ENCODE measurements around the gene BMP7. TPM values are rescaled to one million over a fixed set of nuclear protein-coding genes. Genes with fewer than 3 reads are reported as not detected.

BMP7 gene
- total and polyA plus RNA-seq, 2 of the 13 experiments (the other 11 are each of a cell fraction or from before 2014, with no cell fraction given): not detected

DNA sequence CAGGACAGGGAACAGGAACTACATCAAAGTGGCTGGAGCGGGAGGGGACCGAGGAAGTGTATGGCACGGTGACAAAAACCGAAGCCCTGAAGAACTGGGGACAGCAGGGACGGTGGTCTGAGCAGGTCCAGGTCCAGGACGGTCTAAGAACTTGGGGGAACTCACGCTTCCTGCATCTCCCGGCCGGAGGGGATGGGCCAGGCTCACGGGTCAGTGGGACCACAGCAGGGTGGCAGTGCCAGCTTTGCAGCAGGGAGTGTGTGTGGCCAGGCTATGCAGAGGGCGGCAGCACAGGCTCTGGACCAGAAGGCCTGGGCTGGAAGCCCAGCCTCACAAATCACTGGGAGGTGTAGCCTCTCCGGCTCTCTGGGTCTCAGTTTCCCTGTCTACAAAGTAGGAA, 123.8 kb downstream of the BMP7 start:
- BruUV-seq (replicated peaks): no TSS peak
- in situ Hi-C loops (cut with HindIII; ENCODE audit: extremely low pct_ligation_motif_present, low pct_unique_long_range_greater_than_20kb) (no loop called here), intact Hi-C loops (cut with micrococcal nuclease; ENCODE audit: unreplicated experiment) (no loop called here)
- DNase-seq (ENCODE audit: low spot score) (no peak), FAIRE-seq (no peak), ATAC-seq (no peak)
- H3K27ac ChIP-seq (ENCODE audit: extremely low read length, insufficient read depth, low read length): no peak overlapping the region
- no peaks in the 10 kb centered on the region for H3K79me2 ChIP-seq (ENCODE audit: insufficient read depth, low read length)
- 31% methylated on average over 11 of the region's 12 CpGs for WGBS (ENCODE audit: low lambda C conversion rate)
- TF ChIP-seq ZNF629 (CRISPR knock-in tag; conservative IDR thresholded peaks at IDR 0.05) (no peak), PATZ1 (CRISPR knock-in tag; IDR thresholded peaks at IDR 0.05) (no peak), ZNF160 (CRISPR knock-in tag; IDR thresholded peaks at IDR 0.05) (no peak), RAD51 (IDR thresholded peaks at IDR 0.05; ENCODE audit: borderline replicate concordance) (no peak), ZNF12 (CRISPR knock-in tag; IDR thresholded peaks at IDR 0.05) (no peak), ZNF614 (CRISPR knock-in tag; IDR thresholded peaks at IDR 0.05; ENCODE audit: borderline replicate concordance) (no peak), ZC3H13 (CRISPR knock-in tag; IDR thresholded peaks at IDR 0.05) (no peak), KAT7 (CRISPR knock-in tag; IDR thresholded peaks at IDR 0.05; ENCODE audit: borderline replicate concordance) (no peak), GPBP1L1 (CRISPR knock-in tag; IDR thresholded peaks at IDR 0.05) (no peak), FLYWCH1 (CRISPR knock-in tag; IDR thresholded peaks at IDR 0.05) (no peak), ZFP36L2 (CRISPR knock-in tag; IDR thresholded peaks at IDR 0.05) (no peak), ZBTB46 (CRISPR knock-in tag; IDR thresholded peaks at IDR 0.05; ENCODE audit: borderline replicate concordance) (no peak), MIXL1 (CRISPR knock-in tag; IDR thresholded peaks at IDR 0.05) (no peak), REXO4 (CRISPR knock-in tag; IDR thresholded peaks at IDR 0.05; ENCODE audit: borderline replicate concordance) (no peak), ZNF816 (CRISPR knock-in tag; IDR thresholded peaks at IDR 0.05; ENCODE audit: borderline replicate concordance) (no peak)
- TF ChIP-seq, protein P1, sequence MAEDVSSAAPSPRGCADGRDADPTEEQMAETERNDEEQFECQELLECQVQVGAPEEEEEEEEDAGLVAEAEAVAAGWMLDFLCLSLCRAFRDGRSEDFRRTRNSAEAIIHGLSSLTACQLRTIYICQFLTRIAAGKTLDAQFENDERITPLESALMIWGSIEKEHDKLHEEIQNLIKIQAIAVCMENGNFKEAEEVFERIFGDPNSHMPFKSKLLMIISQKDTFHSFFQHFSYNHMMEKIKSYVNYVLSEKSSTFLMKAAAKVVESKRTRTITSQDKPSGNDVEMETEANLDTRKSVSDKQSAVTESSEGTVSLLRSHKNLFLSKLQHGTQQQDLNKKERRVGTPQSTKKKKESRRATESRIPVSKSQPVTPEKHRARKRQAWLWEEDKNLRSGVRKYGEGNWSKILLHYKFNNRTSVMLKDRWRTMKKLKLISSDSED (CRISPR knock-in tag; IDR thresholded peaks at IDR 0.05): no peak
- TF ChIP-seq, protein P2, sequence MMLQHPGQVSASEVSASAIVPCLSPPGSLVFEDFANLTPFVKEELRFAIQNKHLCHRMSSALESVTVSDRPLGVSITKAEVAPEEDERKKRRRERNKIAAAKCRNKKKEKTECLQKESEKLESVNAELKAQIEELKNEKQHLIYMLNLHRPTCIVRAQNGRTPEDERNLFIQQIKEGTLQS (CRISPR knock-in tag; IDR thresholded peaks at IDR 0.05): no peak
- H3K36me3 ChIP-seq (replicated peaks in 1 of 2; ENCODE audit: control insufficient read depth in 1 of 2, insufficient read depth in 2 of 2, low read length in 2 of 2): no peaks in the 10 kb centered on the region
- no peak overlapping the region for H2AFZ ChIP-seq (ENCODE audit: low read length)
- ChIA-PET POLR2A (no interaction called here), CTCF (ENCODE audit: low intra/inter-chr PET ratio, low total read pairs) (no interaction called here)
- H3K4me2 ChIP-seq (ENCODE audit: low read depth, low read length): no peak overlapping the region
- H3K27me3 ChIP-seq (ENCODE audit: control insufficient read depth in 1 of 2, insufficient read depth in 2 of 2, low read length in 2 of 2): peaks cover 2 to 14% of the 10 kb centered on the region in 2 experiments; a peak in 2 of 5 replicates
- no peak overlapping the region for H3K9ac ChIP-seq (ENCODE audit: insufficient read depth, low read depth, low read length)
- H4K20me1 ChIP-seq (ENCODE audit: insufficient read depth, low read length): no peaks in the 10 kb centered on the region
- no peaks in the 10 kb centered on the region for H3K9me3 ChIP-seq (ENCODE audit: low read length)
- no peak overlapping the region for H3K4me3 ChIP-seq (replicated peaks in 1 of 3; ENCODE audit: insufficient read depth in 1 of 3, low read depth in 2 of 3, low read length in 3 of 3)
- no peaks in the 10 kb centered on the region for H3K4me1 ChIP-seq (ENCODE audit: insufficient read depth, low read length)
